HG03135 (cell line): Measurements from ENCODE around the gene PPP1R1B.

Source experiments
- ATAC-seq: cut with Tn5 transposase; IDR thresholded peaks from one replicate; pipeline ENCODE4 v1.9.1; 2021; ENCODE audit warnings: mild to moderate bottlenecking, moderate library complexity; ENCODE audit not compliant: unreplicated experiment

The PPP1R1B gene

GRCh38 chr17:39678340-39679116 is 51.8 kb downstream of the PPP1R1B start:
- no peak for ATAC-seq

GRCh38 chr17:39679521-39680192 is 52.9 kb downstream of the PPP1R1B start:
- ATAC-seq = no peak

GRCh38 chr17:39683295-39683939 is 56.7 kb downstream of the PPP1R1B start:
- no peak for ATAC-seq

- ATAC-seq = no peak
These were observed 57.8 kb downstream of the PPP1R1B start for GRCh38 chr17:39684369-39685192.
